GM20000 (cell line): ENCODE results near the gene SRPRB.

Experiments used
- DNase-seq: peaks from one replicate; pipeline ENCODE4 v3.0.0; 2012; ENCODE audit warnings: low spot score
- CTCF ChIP-seq: IDR thresholded peaks from 2 replicates; pipeline ENCODE4 v1.5.1; 2012; ENCODE audit warnings: mild to moderate bottlenecking, control low read depth; ENCODE audit errors: extremely low read depth, missing control alignments

Gene SRPRB

GRCh38 chr3:133855002-133855370 is 49.4 kb downstream of the SRPRB start:
- no peak for TF ChIP-seq CTCF
- DNase-seq, result no peak

GRCh38 chr3:133855772-133856171 is 50.2 kb downstream of the SRPRB start:
- TF ChIP-seq CTCF, result no peak
- no peak for DNase-seq

GRCh38 chr3:133856316-133856715 is 50.7 kb downstream of the SRPRB start:
- DNase-seq, result no peak
- TF ChIP-seq CTCF, result no peak

- DNase-seq, result no peak
- no peak for TF ChIP-seq CTCF
Measured at GRCh38 chr3:133857767-133858166, 52.2 kb downstream of the SRPRB start.

- DNase-seq, result no peak
Measured at GRCh38 chr3:133859381-133860234, 54.0 kb downstream of the SRPRB start.

GRCh38 chr3:133860519-133860918 is 54.9 kb downstream of the SRPRB start:
- no peak for TF ChIP-seq CTCF
- DNase-seq, result no peak

More at GRCh38 chr3:133859381-133860234, 54.0 kb downstream of the SRPRB start:
- TF ChIP-seq CTCF, result no peak

GRCh38 chr3:133862161-133862560 is 56.5 kb downstream of the SRPRB start:
- TF ChIP-seq CTCF, result no peak
- no peak for DNase-seq
